NOMO-1 treated with DMSO at 0.1 percent for 48 hours (cell line): ENCODE data around the gene CCT6B.
"Not testable (repeated sequence)": the region's sequence is repeated elsewhere in the genome, so short reads cannot be mapped to it uniquely, and the experiment has no call there.

Source experiments
- DNase-seq: peaks from one replicate; lab custom pipeline; 2025; ENCODE audit not compliant: unreplicated experiment; lab: John Stamatoyannopoulos, UW

Gene CCT6B

GRCh38 chr17:34980681-34981537, 19.6 kb upstream of the CCT6B start:
- DNase-seq, result peak; percentile 92

GRCh38 chr17:34980353-34980680, 19.1 kb upstream of the CCT6B start, which contains the start of gene LIG3:
Gene LIG3 (plus strand): TSS chr17:34980512. CDS start chr17:34983006, 2,494 bp downstream.
- peak; percentile 84 for DNase-seq

GRCh38 chr17:34979650-34980352, 18.5 kb upstream of the CCT6B start:
- no peak for DNase-seq

GRCh38 chr17:34979153-34979552, 17.9 kb upstream of the CCT6B start:
- DNase-seq, result no peak

GRCh38 chr17:34974794-34975785, 13.8 kb upstream of the CCT6B start:
- DNase-seq, result no peak

GRCh38 chr17:34974179-34974578, 12.9 kb upstream of the CCT6B start:
- DNase-seq, result peak; percentile 21

- DNase-seq, result no peak
Measured at GRCh38 chr17:34958438-34958837, 2.8 kb downstream of the CCT6B start.

- DNase-seq, result not testable (repeated sequence)
Measured at GRCh38 chr17:34950780-34951179, 10.5 kb downstream of the CCT6B start.

GRCh38 chr17:34930283-34930682, 31.0 kb downstream of the CCT6B start:
- DNase-seq, result peak; percentile 71

GRCh38 chr17:34926661-34927060, 34.6 kb downstream of the CCT6B start:
- DNase-seq, result no peak

GRCh38 chr17:34920676-34921075, 40.6 kb downstream of the CCT6B start:
- DNase-seq, result no peak

- DNase-seq, result no peak
Measured at GRCh38 chr17:34917381-34917780, 43.9 kb downstream of the CCT6B start.

GRCh38 chr17:34916120-34916519, 45.1 kb downstream of the CCT6B start:
- DNase-seq, result no peak

GRCh38 chr17:34913001-34913400, 48.3 kb downstream of the CCT6B start:
- no peak for DNase-seq

- DNase-seq, result peak; percentile 32
Measured at GRCh38 chr17:34909040-34909439, 52.2 kb downstream of the CCT6B start.

- no peak for DNase-seq
Measured at GRCh38 chr17:34902831-34903547, 58.3 kb downstream of the CCT6B start.

- no peak for DNase-seq
Measured at GRCh38 chr17:34899643-34900291, 61.5 kb downstream of the CCT6B start.

- DNase-seq, result no peak
Measured at GRCh38 chr17:34895383-34895782, 65.9 kb downstream of the CCT6B start.

GRCh38 chr17:34894964-34895363, 66.3 kb downstream of the CCT6B start:
- no peak for DNase-seq
